Suppressor macrophage treated with lipopolysaccharide for 1 hour (primary cell): ENCODE measurements around the gene DLGAP4.

ENCODE experiments used
- DNase-seq, 3 donors: peaks; one replicate each; pipeline ENCODE4 v3.0.0-alpha.2; 2020 to 2022

DLGAP4 gene

GRCh38 chr20:36310215-36310981 is 4.3 kb downstream of the DLGAP4 start:
- no peak for DNase-seq

- peak in 2 of 3 donors; percentile 19 to 35 for DNase-seq
Measured at GRCh38 chr20:36311141-36311853, 5.2 kb downstream of the DLGAP4 start.

GRCh38 chr20:36311854-36312723 is 6.0 kb downstream of the DLGAP4 start:
- DNase-seq = no peak

GRCh38 chr20:36312724-36313441 is 6.7 kb downstream of the DLGAP4 start:
- no peak for DNase-seq

GRCh38 chr20:36313476-36313875 is 7.3 kb downstream of the DLGAP4 start:
- no peak for DNase-seq

- DNase-seq = no peak
Measured at GRCh38 chr20:36313926-36314325, 7.8 kb downstream of the DLGAP4 start.

- DNase-seq = no peak
Measured at GRCh38 chr20:36314734-36315544, 8.8 kb downstream of the DLGAP4 start.

- DNase-seq = no peak
Measured at GRCh38 chr20:36315545-36316351, 9.6 kb downstream of the DLGAP4 start.

- DNase-seq = no peak
Measured at GRCh38 chr20:36317675-36318074, 11.5 kb downstream of the DLGAP4 start.

- DNase-seq = no peak
Measured at GRCh38 chr20:36318166-36318565, 12.0 kb downstream of the DLGAP4 start.

GRCh38 chr20:36319356-36320260 is 13.5 kb downstream of the DLGAP4 start:
- DNase-seq = no peak

- no peak for DNase-seq
Measured at GRCh38 chr20:36320261-36320897, 14.2 kb downstream of the DLGAP4 start.

GRCh38 chr20:36320898-36321695 is 15.0 kb downstream of the DLGAP4 start:
- DNase-seq = no peak

GRCh38 chr20:36322131-36322530 is 16.0 kb downstream of the DLGAP4 start:
- no peak for DNase-seq

- DNase-seq = no peak
Measured at GRCh38 chr20:36330091-36330490, 24.0 kb downstream of the DLGAP4 start.

GRCh38 chr20:36331209-36331608 is 25.1 kb downstream of the DLGAP4 start:
- DNase-seq = no peak

GRCh38 chr20:36333841-36334240 is 27.7 kb downstream of the DLGAP4 start:
- no peak for DNase-seq
